Activated CD4-positive, alpha-beta T cell treated with anti-CD3 and anti-CD28 coated beads, Interleukin-2, amount 50 U/mL, for 1 hour (primary cell): ENCODE measurements around the gene STARD13.

Experiments
- DNase-seq: peaks from one replicate; pipeline ENCODE4 v3.0.0-alpha.2; 2020

The STARD13 gene

GRCh38 chr13:33137721-33138120, 147.8 kb downstream of the STARD13 start:
- no peak for DNase-seq

GRCh38 chr13:33135097-33135496, 150.5 kb downstream of the STARD13 start:
- DNase-seq = no peak

- DNase-seq = no peak
Measured at GRCh38 chr13:33134213-33134612, 151.3 kb downstream of the STARD13 start.

- no peak for DNase-seq
Measured at GRCh38 chr13:33132644-33133440, 152.7 kb downstream of the STARD13 start.

- no peak for DNase-seq
Measured at GRCh38 chr13:33129886-33130285, 155.7 kb downstream of the STARD13 start.

GRCh38 chr13:33129094-33129832, 156.3 kb downstream of the STARD13 start:
- DNase-seq = no peak

- no peak for DNase-seq
Measured at GRCh38 chr13:33128134-33128533, 157.4 kb downstream of the STARD13 start.

- no peak for DNase-seq
Measured at GRCh38 chr13:33127009-33127551, 158.5 kb downstream of the STARD13 start.

- DNase-seq = no peak
Measured at GRCh38 chr13:33125821-33126570, 159.6 kb downstream of the STARD13 start.

GRCh38 chr13:33123066-33123859, 162.3 kb downstream of the STARD13 start:
- DNase-seq = no peak

- no peak for DNase-seq
Measured at GRCh38 chr13:33119856-33120543, 165.6 kb downstream of the STARD13 start.

- DNase-seq = no peak
Measured at GRCh38 chr13:33119022-33119781, 166.4 kb downstream of the STARD13 start.

GRCh38 chr13:33116321-33117010, 169.1 kb downstream of the STARD13 start:
- no peak for DNase-seq

- DNase-seq = no peak
Measured at GRCh38 chr13:33115274-33115673, 170.3 kb downstream of the STARD13 start.

- DNase-seq = no peak
Measured at GRCh38 chr13:33114146-33114545, 171.4 kb downstream of the STARD13 start.

GRCh38 chr13:33112766-33113165, 172.8 kb downstream of the STARD13 start:
- no peak for DNase-seq

- DNase-seq = no peak
Measured at GRCh38 chr13:33111414-33112110, 174.0 kb downstream of the STARD13 start.

GRCh38 chr13:33110713-33111413, 174.7 kb downstream of the STARD13 start:
- DNase-seq = no peak

- no peak for DNase-seq
Measured at GRCh38 chr13:33110386-33110712, 175.2 kb downstream of the STARD13 start.
